OCI-LY1 (cell line): ENCODE data around the gene DYRK1B.
A peak's percentile ranks its signal among the peaks of the same experiment; 100 is the strongest.

ENCODE experiments used
- H2AFZ ChIP-seq: fragments of 200-600 bp; sonication (generic), shearing (Covaris generic); 2 replicates; pipeline ENCODE4 v1.6.0; 2014; ENCODE audit warnings: antibody characterized with exemption, mild to moderate bottlenecking, low read length
- H3F3A ChIP-seq: fragments of 200-600 bp; sonication (generic), shearing (Covaris generic); 2 replicates; pipeline ENCODE4 v1.6.0; 2014; ENCODE audit warnings: mild to moderate bottlenecking, antibody characterized with exemption, low read length, moderate library complexity; ENCODE audit not compliant: insufficient read depth
- H3K27ac ChIP-seq: fragments of 200-600 bp; sonication (generic); 2 replicates; pipeline ENCODE4 v1.5.1; 2014; ENCODE audit warnings: low read length, mixed run types, mild to moderate bottlenecking, low read depth; ENCODE audit not compliant: poor library complexity, severe bottlenecking
- H3K27me3 ChIP-seq: fragments of 200-600 bp; sonication (generic); 2 replicates; pipeline ENCODE4 v1.6.0; 2014; ENCODE audit warnings: antibody characterized with exemption, mild to moderate bottlenecking, low read length, moderate library complexity; ENCODE audit not compliant: insufficient read depth
- H3K36me3 ChIP-seq: fragments of 200-600 bp; sonication (generic); 2 replicates; pipeline ENCODE4 v1.6.1; 2014; ENCODE audit warnings: mild to moderate bottlenecking, antibody characterized with exemption, low read length, moderate library complexity, mixed read lengths; ENCODE audit not compliant: insufficient read depth
- H3K4me1 ChIP-seq: fragments of 200-600 bp; sonication (generic); 2 replicates; pipeline ENCODE4 v1.5.1; 2014; ENCODE audit warnings: mild to moderate bottlenecking, low read length, moderate library complexity; ENCODE audit not compliant: insufficient read depth, severe bottlenecking
- H3K4me2 ChIP-seq: fragments of 200-600 bp; sonication (generic), shearing (Covaris generic); 2 replicates; pipeline ENCODE4 v1.6.1; 2014; ENCODE audit warnings: low read length
- H3K4me3 ChIP-seq: fragments of 200-600 bp; sonication (generic); 2 replicates; pipeline ENCODE4 v1.5.1; 2014; ENCODE audit warnings: low read length, low read depth, mild to moderate bottlenecking, mixed read lengths; ENCODE audit not compliant: poor library complexity, severe bottlenecking
- H3K79me2 ChIP-seq: fragments of 200-600 bp; shearing (Covaris generic); 2 replicates; pipeline ENCODE4 v1.6.1; 2016; ENCODE audit warnings: mixed run types, low read length, mixed read lengths; ENCODE audit not compliant: insufficient read depth
- H3K9ac ChIP-seq: fragments of 200-600 bp; sonication (generic), shearing (Covaris generic); 2 replicates; pipeline ENCODE4 v1.6.1; 2014; ENCODE audit warnings: mild to moderate bottlenecking, low read length, mixed read lengths
- H3K9me2 ChIP-seq: fragments of 200-600 bp; sonication (generic), shearing (Covaris generic); 2 replicates; pipeline ENCODE4 v1.6.1; 2014; ENCODE audit warnings: low read depth, mild to moderate bottlenecking, low read length, mixed read lengths
- H3K9me3 ChIP-seq: fragments of 200-600 bp; shearing (Covaris generic); 2 replicates; pipeline ENCODE4 v1.6.1; 2014; ENCODE audit warnings: low read length, mixed read lengths
- H4K20me1 ChIP-seq: fragments of 200-600 bp; sonication (generic), shearing (Covaris generic); 2 replicates; pipeline ENCODE4 v1.6.0; 2016; ENCODE audit warnings: mild to moderate bottlenecking, low read length; ENCODE audit not compliant: insufficient read depth
- EZH2 ChIP-seq: fragments of 200-600 bp; sonication (generic), shearing (Covaris generic); IDR thresholded peaks from 2 replicates; pipeline ENCODE4 v1.8.0; 2017; ENCODE audit warnings: borderline replicate concordance, mixed run types, mild to moderate bottlenecking, antibody characterized with exemption, low read length, moderate library complexity, mixed read lengths
- TF ChIP-seq, protein P1 (sequence below): fragments of 200-600 bp; sonication (generic), shearing (Covaris generic); IDR thresholded peaks from 2 replicates; pipeline ENCODE4 v1.5.1; 2017; ENCODE audit warnings: mild to moderate bottlenecking, antibody characterized with exemption, low read length, moderate library complexity, mixed read lengths

The DYRK1B gene

GRCh38 chr19:39846678-39847486 lies 12.9 kb upstream of the DYRK1B start:
- peak overlapping the region; percentile 15 for H3K27ac ChIP-seq
- peak overlapping the region; percentile 88 for H3K4me3 ChIP-seq
- no peaks in the 10 kb centered on the region for H3F3A ChIP-seq
- H3K4me2 ChIP-seq: peak overlapping the region; percentile 91
- H3K9me2 ChIP-seq: no peaks in the 10 kb centered on the region
- peaks cover 42% of the 10 kb centered on the region for H3K79me2 ChIP-seq
- H4K20me1 ChIP-seq: no peaks in the 10 kb centered on the region
- H2AFZ ChIP-seq: peak overlapping the region; percentile 39; the same call in 1 of the 2 replicates
- no peaks in the 10 kb centered on the region for H3K36me3 ChIP-seq
- no peaks in the 10 kb centered on the region for H3K9me3 ChIP-seq
- H3K4me1 ChIP-seq: peaks cover 36% of the 10 kb centered on the region
- no peaks in the 10 kb centered on the region for H3K27me3 ChIP-seq
- H3K9ac ChIP-seq: peak overlapping the region; percentile 95
- no peak for TF ChIP-seq EZH2
- TF ChIP-seq, protein P1, sequence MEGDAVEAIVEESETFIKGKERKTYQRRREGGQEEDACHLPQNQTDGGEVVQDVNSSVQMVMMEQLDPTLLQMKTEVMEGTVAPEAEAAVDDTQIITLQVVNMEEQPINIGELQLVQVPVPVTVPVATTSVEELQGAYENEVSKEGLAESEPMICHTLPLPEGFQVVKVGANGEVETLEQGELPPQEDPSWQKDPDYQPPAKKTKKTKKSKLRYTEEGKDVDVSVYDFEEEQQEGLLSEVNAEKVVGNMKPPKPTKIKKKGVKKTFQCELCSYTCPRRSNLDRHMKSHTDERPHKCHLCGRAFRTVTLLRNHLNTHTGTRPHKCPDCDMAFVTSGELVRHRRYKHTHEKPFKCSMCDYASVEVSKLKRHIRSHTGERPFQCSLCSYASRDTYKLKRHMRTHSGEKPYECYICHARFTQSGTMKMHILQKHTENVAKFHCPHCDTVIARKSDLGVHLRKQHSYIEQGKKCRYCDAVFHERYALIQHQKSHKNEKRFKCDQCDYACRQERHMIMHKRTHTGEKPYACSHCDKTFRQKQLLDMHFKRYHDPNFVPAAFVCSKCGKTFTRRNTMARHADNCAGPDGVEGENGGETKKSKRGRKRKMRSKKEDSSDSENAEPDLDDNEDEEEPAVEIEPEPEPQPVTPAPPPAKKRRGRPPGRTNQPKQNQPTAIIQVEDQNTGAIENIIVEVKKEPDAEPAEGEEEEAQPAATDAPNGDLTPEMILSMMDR: no peak

DNA sequence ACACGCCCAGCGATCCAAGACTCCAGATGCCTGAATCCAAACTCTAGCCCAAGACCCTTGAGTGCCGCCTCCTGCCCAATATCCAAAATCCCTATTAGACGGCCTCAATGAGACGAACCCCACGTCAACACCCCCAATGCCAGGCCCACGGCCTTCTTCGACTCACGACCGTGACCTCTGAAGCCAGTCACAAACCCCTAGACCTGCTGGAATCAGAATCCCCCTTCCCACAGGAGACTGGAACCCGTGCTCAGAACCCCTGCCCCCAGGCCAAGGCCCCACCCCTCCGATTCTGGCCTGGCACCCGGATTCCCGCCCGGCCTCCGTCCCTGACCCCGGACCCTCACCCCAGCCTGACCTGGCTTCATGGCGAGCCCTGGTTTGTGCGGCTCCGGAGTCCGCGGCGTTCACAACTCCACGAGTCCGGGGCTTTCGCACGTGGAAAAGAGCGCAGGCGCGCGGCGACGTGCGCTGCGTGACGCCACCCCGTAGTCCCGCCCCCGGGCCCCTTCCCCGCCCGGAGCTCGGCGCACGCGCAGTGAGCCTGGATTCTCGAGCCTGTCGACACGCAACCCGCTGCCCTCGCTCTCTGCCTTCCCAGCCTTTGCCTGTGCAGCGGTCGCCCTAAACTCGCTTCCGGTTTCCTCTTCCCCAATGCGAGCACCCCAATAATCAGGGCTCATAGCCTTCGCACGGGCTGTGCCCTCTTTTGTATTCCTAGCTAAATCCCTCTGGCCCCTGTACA lies 12.1 kb upstream of the DYRK1B start, which contains the start of gene FBL:
Gene FBL, minus strand, starts transcription at position 447 of the 745 bp plus-strand sequence. Its CDS starts 79 bp downstream, at position 368.
- H3K27ac ChIP-seq: peak within 1 kb of the TSS; percentile 48
- peaks cover 50% of the 10 kb centered on the region for H3K79me2 ChIP-seq
- H4K20me1 ChIP-seq: 0 out of 2 replicates have a peak, but pooled peaks cover 3% of the 10 kb centered on the region
- TF ChIP-seq, protein P1: no peak
- no peak for TF ChIP-seq EZH2
- H3K4me3 ChIP-seq: peak within 1 kb of the TSS; percentile 88
- no peaks in the 10 kb centered on the region for H3K9me3 ChIP-seq
- no peaks in the 10 kb centered on the region for H3F3A ChIP-seq
- H3K36me3 ChIP-seq: peaks cover 6% of the 10 kb centered on the region; the same call in 1 of the 2 replicates
- peak within 1 kb of the TSS; percentile 91 for H3K4me2 ChIP-seq
- no peaks in the 10 kb centered on the region for H3K9me2 ChIP-seq
- no peaks in the 10 kb centered on the region for H3K27me3 ChIP-seq
- H3K9ac ChIP-seq: peak within 1 kb of the TSS; percentile 95
- H3K4me1 ChIP-seq: peaks cover 36% of the 10 kb centered on the region
- H2AFZ ChIP-seq: peak within 1 kb of the TSS; percentile 39; the same call in 1 of the 2 replicates

- Histone ChIP-seq H3K4me2 (peak overlapping the region; percentile 91), H3K9me3 (no peaks in the 10 kb centered on the region), H3K36me3 (peaks cover 9% of the 10 kb centered on the region), H3K4me3 (peak overlapping the region; percentile 88), H3F3A (no peaks in the 10 kb centered on the region), H3K27me3 (no peaks in the 10 kb centered on the region), H3K4me1 (peaks cover 36% of the 10 kb centered on the region), H3K79me2 (peaks cover 56% of the 10 kb centered on the region), H4K20me1 (0 out of 2 replicates have a peak, but pooled peaks cover 3% of the 10 kb centered on the region), H3K27ac (peak overlapping the region; percentile 48), H3K9me2 (no peaks in the 10 kb centered on the region), H2AFZ (no peak overlapping the region), H3K9ac (peak overlapping the region; percentile 95)
- TF ChIP-seq EZH2: no peak
These were observed 11.6 kb upstream of the DYRK1B start for GRCh38 chr19:39845584-39845932.
